Hepatocyte (in vitro differentiated cells): ENCODE measurements around the gene TPK1.

ENCODE experiments used
- CTCF ChIP-seq: fragments of 200-600 bp; sonication (generic); IDR thresholded peaks from 2 replicates; pipeline ENCODE4 v1.5.1; 2016; ENCODE audit warnings: antibody characterized with exemption, mild to moderate bottlenecking; ENCODE audit not compliant: poor library complexity
- EZH2 ChIP-seq: fragments of 200-600 bp; sonication (generic); IDR thresholded peaks from 2 replicates; pipeline ENCODE4 v1.6.1; 2016; ENCODE audit warnings: antibody characterized with exemption, mild to moderate bottlenecking, borderline replicate concordance

- TF ChIP-seq CTCF: no peak
- TF ChIP-seq EZH2: no peak
Measured at GRCh38 chr7:144416341-144416740, 419.5 kb downstream of the TPK1 start.
